HFFc6 (cell line): ENCODE results near the gene NDUFS8. TPM values are rescaled to one million over a fixed set of nuclear protein-coding genes. Genes with fewer than 3 reads are reported as not detected.
A peak's percentile ranks its signal among the peaks of the same experiment; 100 is the strongest.
"Not testable (repeated sequence)": the region's sequence is repeated elsewhere in the genome, so short reads cannot be mapped to it uniquely, and the experiment has no call there.

Experiments used
- DNase-seq: peaks from one replicate; pipeline ENCODE4 v3.0.0-alpha.2; 2018
- H3K27ac Mint-ChIP-seq: 2 replicates; pipeline ENCODE4 v1.8.0; 2020; ENCODE audit warnings: mild to moderate bottlenecking, mixed read lengths
- H3K27me3 Mint-ChIP-seq: 2 replicates; pipeline ENCODE4 v1.8.0; 2021; ENCODE audit warnings: mild to moderate bottlenecking, moderate library complexity, mixed read lengths; ENCODE audit not compliant: insufficient read depth
- H3K36me3 Mint-ChIP-seq: 2 replicates; pipeline ENCODE4 v1.8.0; 2021; ENCODE audit warnings: low read depth, mixed read lengths
- H3K4me1 Mint-ChIP-seq: 2 replicates; pipeline ENCODE4 v1.8.0; 2020; ENCODE audit warnings: low read depth, mixed read lengths
- H3K4me3 Mint-ChIP-seq: 2 replicates; pipeline ENCODE4 v1.8.0; 2020; ENCODE audit warnings: mild to moderate bottlenecking, moderate library complexity, mixed read lengths
- H3K9me3 Mint-ChIP-seq: 2 replicates; pipeline ENCODE4 v1.8.0; 2020; ENCODE audit warnings: mild to moderate bottlenecking, mixed read lengths
- CTCF ChIP-seq: fragments of 200-600 bp; sonication (generic); IDR thresholded peaks from 2 replicates; pipeline ENCODE4 v1.5.0; 2021; ENCODE audit warnings: antibody characterized with exemption, mild to moderate bottlenecking
- long read RNA-seq: library from polyadenylated mRNA; unstranded; transcript quantifications from one replicate; pipeline ENCODE4 v2.0.0, GENCODE V29; 2019
- total RNA-seq, 6 experiments: library from RNA; stranded (reverse); fragmentation: NEBNext Ultra II Directional; extraction: Animal tissue kit (Norgen Biotek cat#: 25700); gene quantifications; 2 replicates in 1 of 6; 3 replicates in 5 of 6; pipeline ENCODE4 v1.2.3, GENCODE V29; 2021

The NDUFS8 gene
- 100 to 1,000 TPM; 221 to 236 (median 223) TPM for total RNA-seq
- long read RNA-seq, transcript NDUFS8-201 (7 exons, 791 nt), result major isoform, 227 of 295 reads
- long read RNA-seq, partial matches to known transcripts, result 29 of 295 reads
- long read RNA-seq, other reads (novel, unspliced or antisense), result 35 of 295 reads

GRCh38 chr11:68030318-68031143 is at the start of gene NDUFS8:
TSS of gene NDUFS8 (plus strand) at chr11:68030681. CDS start at chr11:68032152, 1,471 bp downstream.
- DNase-seq, result peak; percentile 99
- H3K4me3 Mint-ChIP-seq, result peak within 1 kb of the TSS; percentile 91
- peaks cover 50% of the 10 kb centered on the region for H3K4me1 Mint-ChIP-seq
- peak within 1 kb of the TSS; percentile 91 for H3K27ac Mint-ChIP-seq
- no peak for TF ChIP-seq CTCF
- H3K36me3 Mint-ChIP-seq, result peaks cover 23% of the 10 kb centered on the region
- peaks cover 4% of the 10 kb centered on the region; the same call in 1 of the 2 replicates for H3K27me3 Mint-ChIP-seq
- no peaks in the 10 kb centered on the region for H3K9me3 Mint-ChIP-seq

- H3K9me3 Mint-ChIP-seq, H3K36me3 Mint-ChIP-seq, H3K4me3 Mint-ChIP-seq, H3K27ac Mint-ChIP-seq, DNase-seq, H3K4me1 Mint-ChIP-seq: not testable (repeated sequence)
- peaks cover 56% of the 10 kb centered on the region for H3K27me3 Mint-ChIP-seq
These were observed 49.3 kb upstream of the NDUFS8 start for GRCh38 chr11:67981226-67981625.

GRCh38 chr11:67982255-67982857 is 48.1 kb upstream of the NDUFS8 start:
- H3K36me3 Mint-ChIP-seq, H3K9me3 Mint-ChIP-seq, H3K27ac Mint-ChIP-seq, H3K4me1 Mint-ChIP-seq, DNase-seq, H3K4me3 Mint-ChIP-seq: not testable (repeated sequence)
- H3K27me3 Mint-ChIP-seq, result peaks cover 46% of the 10 kb centered on the region

GRCh38 chr11:67983951-67984350 is 46.5 kb upstream of the NDUFS8 start:
- H3K9me3 Mint-ChIP-seq, result no peaks in the 10 kb centered on the region
- H3K4me3 Mint-ChIP-seq, result no peak overlapping the region
- H3K4me1 Mint-ChIP-seq, result no peaks in the 10 kb centered on the region
- peaks cover 41% of the 10 kb centered on the region for H3K27me3 Mint-ChIP-seq
- H3K27ac Mint-ChIP-seq, result no peak overlapping the region
- no peak for DNase-seq
- no peaks in the 10 kb centered on the region for H3K36me3 Mint-ChIP-seq
- no peak for TF ChIP-seq CTCF

GRCh38 chr11:67985302-67985701 is 45.2 kb upstream of the NDUFS8 start:
- not testable (repeated sequence) for H3K9me3 Mint-ChIP-seq, H3K27ac Mint-ChIP-seq, H3K36me3 Mint-ChIP-seq, H3K4me3 Mint-ChIP-seq, H3K4me1 Mint-ChIP-seq, DNase-seq
- peaks cover 28% of the 10 kb centered on the region for H3K27me3 Mint-ChIP-seq

GRCh38 chr11:67990546-67991346 is 39.7 kb upstream of the NDUFS8 start:
- not testable (repeated sequence) for H3K27ac Mint-ChIP-seq, H3K4me1 Mint-ChIP-seq, DNase-seq

GRCh38 chr11:67991347-67992121 is 38.9 kb upstream of the NDUFS8 start:
- DNase-seq, H3K27ac Mint-ChIP-seq, H3K27me3 Mint-ChIP-seq, H3K4me1 Mint-ChIP-seq, H3K9me3 Mint-ChIP-seq, H3K36me3 Mint-ChIP-seq, H3K4me3 Mint-ChIP-seq: not testable (repeated sequence)

More at GRCh38 chr11:67990546-67991346, 39.7 kb upstream of the NDUFS8 start:
- not testable (repeated sequence) for H3K36me3 Mint-ChIP-seq, H3K27me3 Mint-ChIP-seq, H3K4me3 Mint-ChIP-seq, H3K9me3 Mint-ChIP-seq
